ENCODE data around the gene ATR.
"Not testable (repeated sequence)": the region's sequence is repeated elsewhere in the genome, so short reads cannot be mapped to it uniquely, and the experiment has no call there.

ATR gene

DNA sequence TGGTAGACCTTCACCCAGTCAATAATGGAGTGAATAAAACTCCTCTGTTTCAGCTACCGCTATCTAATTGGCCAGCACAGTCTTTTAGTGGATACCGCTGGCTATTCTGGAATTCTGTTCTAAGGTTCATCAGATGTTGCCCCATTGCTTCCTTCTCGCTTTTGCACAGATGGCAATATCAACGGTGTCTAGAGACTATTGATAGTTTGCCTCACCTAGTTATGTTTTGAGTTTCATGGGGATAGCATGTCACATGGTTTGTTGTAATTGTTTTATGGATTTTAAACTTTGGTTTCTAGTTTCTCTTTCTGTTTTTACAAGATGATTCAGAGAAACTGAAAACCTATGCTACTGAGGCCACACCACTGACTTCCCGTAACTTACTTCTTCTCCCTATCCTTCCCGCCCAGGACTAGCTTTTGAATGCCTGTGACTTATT lies 132.7 kb downstream of the ATR start:
- peak; percentile 23 for DNase-seq

GRCh38 chr3:142444343-142444742 lies 134.2 kb downstream of the ATR start:
- no peak for DNase-seq

DNA sequence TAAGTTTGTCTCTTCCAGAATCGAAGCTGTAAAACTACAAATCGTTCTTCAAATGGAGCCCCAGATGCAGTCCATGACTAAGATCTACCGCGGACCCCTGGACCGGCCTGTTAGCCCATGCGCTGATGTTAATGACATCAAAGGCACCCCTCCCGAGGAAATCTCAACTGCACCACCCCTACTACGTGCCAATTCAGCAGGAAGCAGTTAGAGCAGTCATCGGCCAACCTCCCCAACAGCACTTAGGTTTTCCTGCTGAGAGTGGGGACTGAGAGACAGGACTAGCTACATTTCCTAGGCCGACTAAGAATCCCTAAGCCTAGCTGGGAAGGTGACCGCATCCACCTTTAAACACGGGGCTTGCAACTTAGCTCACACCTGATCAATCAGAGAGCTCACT lies 135.5 kb downstream of the ATR start:
- not testable (repeated sequence) for DNase-seq

DNA sequence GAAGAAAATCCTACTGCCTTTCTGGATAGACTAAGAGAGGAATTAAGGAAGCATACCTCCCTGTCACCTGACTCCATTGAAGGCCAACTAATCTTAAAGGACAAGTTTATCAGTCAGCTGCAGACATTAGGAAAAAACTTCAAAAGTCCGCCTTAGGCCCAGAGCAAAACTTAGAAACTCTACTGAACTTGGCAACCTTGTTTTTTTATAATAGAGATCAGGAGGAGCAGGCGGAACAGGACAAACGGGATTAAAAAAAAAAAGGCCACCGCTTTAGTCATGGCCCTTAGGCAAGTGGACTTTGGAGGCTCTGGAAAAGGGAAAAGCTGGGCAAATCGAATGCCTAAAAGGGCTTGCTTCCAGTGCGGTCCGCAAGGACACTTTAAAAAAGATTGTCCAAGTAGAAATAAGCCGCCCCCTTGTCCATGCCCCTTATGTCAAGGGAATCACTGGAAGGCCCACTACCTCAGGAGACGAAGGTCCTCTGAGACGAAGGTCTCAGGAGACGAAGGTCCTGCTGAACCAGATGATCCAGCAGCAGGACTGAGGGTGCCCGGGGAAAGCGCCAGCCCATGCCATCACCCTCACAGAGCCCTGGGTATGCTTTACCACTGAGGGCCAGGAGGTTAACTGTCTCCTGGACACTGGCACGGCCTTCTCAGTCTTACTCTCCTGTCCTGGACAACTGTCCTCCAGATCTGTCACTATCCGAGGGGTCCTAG lies 138.9 kb downstream of the ATR start:
- DNase-seq, result not testable (repeated sequence)

DNA sequence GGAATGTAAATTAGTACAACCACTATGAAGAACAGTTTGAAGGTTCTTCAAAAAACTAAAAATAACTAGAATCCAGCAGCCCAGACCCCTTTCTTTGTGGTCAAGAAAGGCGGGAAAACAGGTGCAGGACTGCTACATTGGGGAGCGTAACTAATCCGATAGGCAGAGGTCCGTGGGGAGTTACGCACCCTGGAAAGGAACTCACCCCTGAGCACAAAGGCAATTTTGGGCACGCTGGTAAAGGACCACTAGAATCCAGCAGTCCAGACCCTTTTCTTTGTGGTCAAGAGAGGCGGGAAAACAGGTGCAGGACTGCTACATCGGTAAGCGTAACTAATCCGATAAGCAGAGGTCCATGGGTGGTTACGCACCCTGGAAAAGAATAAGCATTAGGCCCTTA lies 140.4 kb downstream of the ATR start:
- not testable (repeated sequence) for DNase-seq

DNA sequence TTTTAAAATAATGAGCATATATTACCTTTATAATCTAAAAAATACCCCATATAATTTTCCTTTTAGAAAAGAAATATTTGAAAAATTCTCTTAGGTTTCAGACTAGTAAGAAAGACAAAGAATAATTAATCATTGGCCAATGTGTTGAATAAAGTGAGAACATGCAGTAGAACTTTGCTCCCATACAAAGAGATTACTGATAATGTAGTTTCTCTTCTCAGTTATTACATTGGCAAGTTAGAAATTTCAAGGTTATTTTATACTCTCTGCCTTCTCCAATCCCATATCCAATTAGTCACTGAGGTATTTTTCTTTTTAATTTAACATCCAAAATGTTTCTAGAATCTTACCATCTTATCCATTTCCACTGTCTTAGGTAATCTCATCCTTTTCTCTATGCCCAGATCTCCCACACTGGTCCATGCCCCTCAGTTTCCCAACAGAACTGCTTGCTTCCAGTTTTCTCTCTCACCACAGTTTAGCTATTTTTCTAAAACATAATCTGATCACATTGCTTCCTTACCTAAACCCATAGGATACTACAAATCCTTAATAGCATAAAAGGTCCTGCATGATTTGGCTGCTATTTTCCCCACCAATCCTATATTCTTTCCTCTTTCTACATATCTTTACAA lies 141.5 kb downstream of the ATR start:
- DNase-seq, result no peak

GRCh38 chr3:142434503-142434902 lies 144.0 kb downstream of the ATR start:
- no peak for DNase-seq

GRCh38 chr3:142433110-142433509 lies 145.4 kb downstream of the ATR start:
- no peak for DNase-seq

GRCh38 chr3:142429582-142429981 lies 149.0 kb downstream of the ATR start:
- no peak for DNase-seq

DNA sequence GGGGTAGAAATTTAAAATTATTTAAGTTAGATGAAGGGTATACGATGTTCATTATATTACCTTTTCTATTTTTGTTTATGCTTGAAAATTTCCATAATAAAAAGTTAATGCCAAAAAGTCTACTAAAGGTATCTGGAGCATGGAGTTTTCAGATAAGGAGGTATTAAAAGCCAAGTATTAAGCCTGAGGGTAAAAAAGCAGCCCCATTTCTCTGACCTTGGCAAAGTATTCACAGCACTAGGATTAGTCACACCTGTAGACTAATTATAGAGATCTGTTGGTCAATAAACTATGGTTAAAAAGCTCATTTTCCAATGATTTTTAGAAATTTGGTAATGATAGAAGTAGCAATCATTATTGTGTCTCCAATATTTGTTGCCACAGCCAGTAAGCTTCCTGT lies 153.8 kb downstream of the ATR start:
- no peak for DNase-seq

DNA sequence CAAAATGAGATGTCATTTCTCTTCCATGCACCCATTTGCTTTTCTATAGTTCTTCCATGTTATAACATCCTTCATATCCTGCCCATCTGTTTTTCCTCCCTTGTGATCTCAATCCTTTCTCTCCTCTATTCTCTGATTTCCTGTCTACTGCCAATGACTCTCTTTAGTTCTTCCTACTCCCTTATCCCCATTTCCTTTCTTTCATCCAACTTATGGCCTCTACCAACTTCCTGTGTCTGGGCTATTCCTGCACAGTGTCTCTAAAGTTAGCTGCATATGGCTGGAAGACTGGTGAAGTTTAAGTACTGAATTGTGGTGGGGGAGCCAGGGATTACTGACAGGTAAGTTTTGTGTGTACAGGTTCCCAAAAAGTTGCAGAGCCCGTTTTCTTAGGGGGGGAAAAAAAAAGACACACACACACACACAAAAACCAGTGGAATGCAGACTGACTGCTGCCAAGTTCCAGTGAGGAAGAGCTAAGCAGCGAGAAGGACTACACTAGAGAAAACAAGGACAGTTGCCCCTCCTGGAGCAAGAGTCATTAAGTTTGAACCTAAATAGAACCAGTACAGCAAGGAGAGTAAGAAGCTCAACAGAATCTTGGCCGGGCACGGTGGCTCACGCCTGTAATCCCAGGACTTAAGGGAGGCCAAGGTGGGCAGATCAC lies 159.5 kb downstream of the ATR start:
- DNase-seq, result no peak

DNA sequence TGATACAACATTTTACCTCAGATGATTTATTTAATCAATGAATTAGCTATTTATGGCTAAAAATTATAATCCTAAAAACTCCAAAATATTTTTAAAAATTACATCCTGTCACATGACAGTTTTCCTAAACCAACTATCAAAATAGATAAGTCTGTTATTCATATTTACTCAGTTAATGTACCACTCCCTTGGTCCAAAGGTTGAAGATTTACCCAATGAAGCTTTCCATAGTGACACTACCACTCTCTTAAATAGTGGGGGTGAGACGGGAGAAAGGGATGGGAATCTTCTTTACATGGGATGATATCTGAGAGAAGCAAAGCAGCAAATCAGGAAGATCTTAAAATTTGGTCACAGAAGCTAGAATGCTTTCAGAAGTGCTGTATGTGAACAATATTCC lies 161.2 kb downstream of the ATR start:
- no peak for DNase-seq

DNA sequence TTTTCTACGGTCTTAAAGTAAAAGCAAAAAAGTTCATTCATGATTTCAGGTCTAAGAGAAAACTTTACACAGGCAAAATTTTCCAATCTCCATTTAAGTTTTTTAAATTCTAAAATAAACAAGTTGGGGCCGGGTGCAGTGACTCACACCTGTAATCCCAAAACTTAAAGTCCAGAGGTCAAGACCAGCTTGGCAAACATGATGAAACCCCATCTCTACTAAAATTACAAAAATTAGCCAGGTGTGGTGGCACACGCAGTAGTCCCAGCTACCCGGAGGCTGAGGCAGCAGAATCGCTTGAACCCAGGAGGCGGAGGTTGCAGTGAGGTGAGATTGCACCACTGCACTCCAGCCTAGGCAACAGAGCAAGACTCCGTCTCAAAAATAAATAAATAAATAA lies 178.0 kb downstream of the ATR start:
- not testable (repeated sequence) for DNase-seq

Data from CD4-positive, alpha-beta T cell treated with Interleukin-6 for 4 hours (primary cell).